ENCODE measurements around the gene KDM4B.
"Not testable (repeated sequence)": the region's sequence is repeated elsewhere in the genome, so short reads cannot be mapped to it uniquely, and the experiment has no call there.

KDM4B gene

DNA sequence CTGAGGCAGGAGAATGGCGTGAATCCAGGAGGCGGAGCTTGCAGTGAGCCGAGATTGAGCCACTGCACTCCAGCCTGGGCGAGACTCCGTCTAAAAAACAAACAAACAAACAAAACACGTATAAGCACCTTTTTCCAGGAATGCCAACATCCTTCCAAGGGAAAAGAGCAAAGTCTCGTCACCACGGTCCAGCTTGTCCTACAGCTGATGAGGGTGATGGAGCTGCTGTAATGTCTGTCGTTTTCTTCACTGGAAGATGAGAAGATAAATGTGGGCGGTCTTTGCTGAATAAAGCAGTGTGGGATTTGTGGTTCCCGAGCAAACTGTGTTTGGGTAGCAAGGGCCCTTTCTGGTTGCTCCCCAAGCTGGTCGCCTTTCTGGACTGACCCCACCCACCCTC, 205.1 kb downstream of the KDM4B start:
- no peak for DNase-seq (ENCODE audit: low read depth)

DNA sequence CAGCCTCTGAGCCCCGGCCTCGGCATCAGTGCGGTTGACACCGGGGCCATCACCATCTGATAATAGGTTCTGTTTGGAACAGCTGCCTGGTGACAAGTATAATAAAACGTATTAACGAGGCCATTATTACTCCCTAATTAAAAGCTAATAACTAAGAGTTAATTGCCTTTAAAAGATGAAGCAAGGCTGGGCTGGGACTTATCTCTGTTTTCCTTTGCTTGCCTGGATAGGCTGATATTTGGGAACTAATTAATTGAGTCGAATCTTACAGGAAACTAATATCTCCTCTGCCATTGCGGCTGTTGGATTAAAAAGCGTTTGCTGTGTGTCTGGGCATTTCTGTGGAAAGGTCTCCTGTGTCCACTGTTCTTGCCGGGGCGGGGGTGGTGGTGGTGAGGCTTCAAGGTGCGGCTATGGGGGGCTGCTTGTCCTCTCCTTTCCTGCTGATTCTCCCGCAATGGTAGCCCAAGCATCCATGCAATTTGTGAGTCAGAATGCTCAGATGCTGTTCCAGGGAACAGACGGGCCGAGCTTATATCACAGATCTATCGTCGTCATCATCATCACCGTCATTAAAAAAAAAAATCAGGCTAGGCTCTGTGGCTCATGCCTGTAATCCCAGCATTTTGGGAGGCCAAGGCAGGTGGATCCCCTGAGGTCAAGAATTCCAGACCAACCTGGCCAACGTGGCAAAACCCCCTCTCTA, 209.0 kb downstream of the KDM4B start:
- no peak for DNase-seq (ENCODE audit: low read depth)

DNA sequence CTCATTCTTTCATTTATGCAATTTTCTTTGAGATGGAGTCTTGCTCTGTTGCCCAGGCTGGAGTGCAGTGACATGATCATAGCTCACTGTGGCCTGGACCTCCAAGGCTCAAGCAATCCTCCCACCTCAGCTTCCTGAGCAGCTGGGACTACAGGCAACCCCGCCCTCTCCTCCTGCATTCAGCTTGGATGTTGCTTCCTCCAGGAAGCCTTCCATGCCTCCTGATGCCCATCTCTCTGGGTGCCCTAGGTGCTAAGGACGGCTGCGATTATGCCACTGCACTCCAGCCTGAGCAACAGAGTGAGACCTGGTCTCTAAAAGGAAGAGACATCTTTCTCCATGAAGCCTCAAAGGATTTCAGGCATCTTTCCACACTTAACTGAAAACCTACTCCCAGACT, 209.9 kb downstream of the KDM4B start:
- no peak for DNase-seq (ENCODE audit: low read depth)

DNA sequence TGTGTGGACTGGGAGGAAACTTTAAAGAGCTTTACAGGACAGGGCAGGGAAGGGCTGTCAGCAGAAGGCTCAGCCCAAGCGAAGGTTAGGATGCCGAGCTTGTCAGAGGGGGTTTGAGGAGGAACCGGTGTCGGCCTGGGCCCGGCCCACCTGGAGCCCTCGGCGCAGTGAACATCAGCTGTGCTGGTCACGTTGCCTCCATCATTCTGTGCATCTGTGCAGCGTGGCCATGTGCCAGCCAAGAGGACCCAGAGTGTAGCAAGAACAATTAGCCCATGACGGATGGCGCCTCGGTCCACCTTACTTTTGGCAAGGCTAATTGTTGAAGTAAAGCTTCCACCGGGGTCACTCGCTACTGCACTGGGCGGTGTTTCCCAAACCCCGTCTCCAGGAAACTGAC, 210.3 kb downstream of the KDM4B start:
- no peak for DNase-seq (ENCODE audit: low read depth)

DNA sequence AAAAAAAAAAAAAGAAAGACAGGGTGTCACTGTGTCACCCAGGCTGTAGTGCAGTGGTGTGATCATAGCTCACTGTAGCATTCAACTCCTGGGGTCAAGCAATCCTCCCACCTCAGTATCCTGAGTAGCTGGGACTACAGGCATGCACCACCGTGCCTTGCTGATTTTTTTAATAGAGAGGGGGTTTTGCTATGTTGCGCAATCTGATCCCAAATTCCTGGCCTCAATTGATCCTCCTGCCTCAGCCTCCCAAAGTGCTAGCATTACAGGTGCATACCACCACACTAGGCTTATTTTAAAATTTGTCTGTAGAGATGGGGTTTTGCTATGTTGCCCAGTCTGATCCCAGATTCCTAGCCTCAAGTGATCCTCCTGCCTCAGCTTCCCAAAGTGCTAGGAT, 212.4 kb downstream of the KDM4B start:
- no peak for DNase-seq (ENCODE audit: low read depth)

DNA sequence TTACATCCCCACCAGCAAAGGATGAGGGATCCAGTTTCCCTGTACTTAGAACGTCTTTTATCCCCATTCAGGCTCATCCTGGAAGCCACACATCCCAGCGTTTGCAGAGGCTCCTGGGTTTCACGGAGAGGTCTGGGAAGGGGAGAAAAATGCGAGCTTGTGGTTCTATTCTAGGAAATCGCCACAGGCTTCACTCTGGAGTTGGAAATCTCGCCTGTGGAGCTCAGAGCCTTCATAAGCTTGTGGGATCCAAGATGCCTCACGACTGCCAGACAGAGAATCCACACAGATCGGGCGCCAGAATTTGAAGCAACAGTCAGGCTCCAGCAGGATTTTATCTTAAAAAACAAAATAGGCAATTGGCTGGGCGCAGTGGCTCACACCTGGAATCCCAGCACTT, 213.8 kb downstream of the KDM4B start:
- DNase-seq (ENCODE audit: low read depth) = no peak

DNA sequence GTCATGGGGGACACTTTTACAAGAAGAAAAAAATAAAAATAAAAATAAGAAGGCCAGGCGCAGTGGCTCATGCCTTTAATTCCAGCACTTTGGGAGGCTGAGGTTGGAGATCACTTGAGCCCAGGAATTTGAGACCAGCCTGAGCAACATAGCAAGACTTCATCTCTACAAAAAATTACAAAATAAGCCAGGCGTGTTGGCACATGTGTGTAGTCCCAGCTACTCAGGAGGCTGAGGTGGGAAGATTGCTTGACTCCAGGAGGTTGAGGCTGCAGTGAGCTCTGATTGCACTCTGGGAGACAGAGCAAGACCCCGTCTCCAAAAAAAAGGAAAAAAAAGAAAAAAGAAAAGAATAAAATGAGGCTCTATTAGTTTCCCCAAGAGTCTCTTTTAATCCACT, 214.7 kb downstream of the KDM4B start:
- no peak for DNase-seq (ENCODE audit: low read depth)

DNA sequence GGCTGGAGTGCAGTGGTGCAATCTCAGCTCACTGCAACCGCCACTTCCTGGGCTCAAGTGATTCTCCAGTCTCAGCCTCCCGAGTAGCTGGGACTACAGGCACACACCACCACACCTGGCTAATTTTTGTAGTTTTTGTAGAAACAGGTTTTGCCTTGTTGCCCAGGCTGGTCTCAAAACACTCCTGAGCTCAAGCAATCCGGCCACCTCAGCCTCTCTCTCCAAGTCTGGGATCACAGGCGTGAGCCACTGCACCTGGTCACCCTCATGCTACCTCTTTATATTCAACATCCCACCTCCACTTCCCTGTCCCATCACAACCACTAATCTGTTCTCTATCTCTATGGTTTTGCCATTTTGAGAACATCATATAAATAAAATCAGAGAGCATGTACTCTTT, 216.0 kb downstream of the KDM4B start:
- DNase-seq (ENCODE audit: low read depth) = no peak

DNA sequence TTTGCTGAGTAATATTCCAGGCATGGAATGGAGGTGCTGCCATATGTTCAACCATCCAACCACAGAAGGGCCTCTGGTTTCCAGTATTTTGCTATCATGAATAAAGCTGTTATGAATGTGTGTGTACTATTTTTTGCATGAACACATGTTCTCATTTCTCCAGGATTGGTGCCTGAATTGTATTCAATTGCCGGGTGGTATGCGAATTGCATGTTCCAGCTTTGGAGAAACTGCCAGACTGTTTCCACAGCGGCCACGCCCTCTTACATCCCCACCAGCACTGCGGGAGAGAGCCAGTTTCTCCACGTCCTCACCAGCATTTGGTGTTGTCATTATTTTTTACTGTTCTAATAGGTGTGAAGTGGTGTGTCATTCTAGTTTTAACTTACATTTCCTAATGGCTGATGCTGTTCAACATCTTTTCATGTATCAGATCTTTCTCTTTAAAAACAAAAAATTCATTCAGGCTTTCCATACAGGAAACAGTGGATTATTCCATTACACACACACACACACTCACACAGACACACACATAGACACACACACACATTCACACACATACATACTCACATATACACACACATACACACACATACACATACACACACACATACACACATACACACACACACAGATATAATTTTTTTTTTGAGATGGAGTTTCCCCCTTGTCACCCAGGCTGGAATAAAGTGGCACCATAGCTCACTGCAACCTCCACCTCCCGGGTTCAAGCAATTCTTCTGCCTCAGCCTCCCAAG, 217.6 kb downstream of the KDM4B start:
- no peak for DNase-seq (ENCODE audit: low read depth)

DNA sequence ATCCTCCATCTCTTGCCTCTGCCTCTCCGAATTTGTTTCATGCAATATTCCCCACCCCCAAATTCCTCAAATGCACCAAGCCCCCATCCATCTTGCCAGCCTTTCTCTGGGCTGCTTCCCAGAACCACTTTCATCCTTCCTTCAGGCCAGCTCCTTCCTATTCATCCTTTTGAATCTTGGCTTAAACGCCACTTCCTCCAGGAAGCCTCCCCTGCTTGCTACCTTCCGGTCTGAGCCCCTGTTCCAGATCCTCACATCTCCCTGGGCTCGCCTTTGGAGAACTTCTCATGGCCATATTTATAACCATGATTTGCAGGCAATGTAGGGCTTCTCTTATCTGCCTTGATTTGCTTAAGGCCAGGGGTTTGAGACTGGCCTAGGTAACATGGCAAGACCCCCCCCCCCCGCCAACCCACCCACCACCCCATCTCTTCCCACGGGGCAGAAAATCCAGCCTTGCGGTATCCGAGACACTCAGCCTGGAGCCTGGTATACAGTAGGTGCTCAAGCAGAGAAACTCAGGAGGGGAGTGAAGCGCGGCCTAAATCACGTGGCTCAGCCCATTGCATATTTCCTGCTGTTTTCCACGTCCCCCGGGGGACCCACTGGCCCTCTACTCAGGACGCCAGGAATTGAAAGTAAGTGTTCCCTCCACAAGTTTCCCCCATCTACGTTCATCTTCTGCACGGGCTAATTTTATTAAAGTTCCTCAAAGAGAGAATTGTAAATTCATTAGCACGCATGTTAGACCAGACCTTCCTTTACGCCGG, 219.8 kb downstream of the KDM4B start:
- no peak for DNase-seq (ENCODE audit: low read depth)

DNA sequence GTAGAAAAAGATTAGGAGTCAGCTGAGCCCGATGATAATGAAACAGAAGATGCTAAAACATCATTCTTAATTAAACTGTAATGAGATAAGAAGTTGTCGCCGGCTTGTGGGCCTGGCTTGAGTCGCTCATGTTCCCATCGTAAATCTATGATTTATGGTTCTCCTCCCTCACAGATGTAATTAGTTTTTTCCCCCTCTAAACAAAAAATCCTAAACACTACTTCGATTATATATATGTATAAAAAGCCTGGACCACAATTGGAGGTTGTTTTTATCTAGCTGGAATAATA, 220.3 kb downstream of the KDM4B start:
- no peak for DNase-seq (ENCODE audit: low read depth)

DNA sequence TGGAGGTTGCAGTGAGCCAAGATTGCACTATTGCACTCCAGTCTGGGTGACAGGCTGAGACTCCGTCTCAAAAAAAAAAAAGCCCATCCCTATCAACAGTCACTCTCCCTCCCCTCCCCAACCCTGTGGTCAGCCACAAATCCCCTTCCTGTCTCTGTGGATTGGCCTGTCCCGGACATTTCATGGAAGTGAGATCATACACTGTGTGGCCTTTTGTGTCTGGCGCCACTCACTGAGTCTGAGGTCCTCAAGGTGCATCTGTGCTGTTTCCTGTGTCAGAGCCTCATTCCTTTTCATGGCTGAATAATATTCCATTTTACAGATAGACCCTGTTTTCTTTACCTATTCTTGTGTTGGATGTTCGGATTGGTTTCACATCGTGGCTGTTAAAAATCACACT, 222.2 kb downstream of the KDM4B start:
- no peak for DNase-seq (ENCODE audit: low read depth)

DNA sequence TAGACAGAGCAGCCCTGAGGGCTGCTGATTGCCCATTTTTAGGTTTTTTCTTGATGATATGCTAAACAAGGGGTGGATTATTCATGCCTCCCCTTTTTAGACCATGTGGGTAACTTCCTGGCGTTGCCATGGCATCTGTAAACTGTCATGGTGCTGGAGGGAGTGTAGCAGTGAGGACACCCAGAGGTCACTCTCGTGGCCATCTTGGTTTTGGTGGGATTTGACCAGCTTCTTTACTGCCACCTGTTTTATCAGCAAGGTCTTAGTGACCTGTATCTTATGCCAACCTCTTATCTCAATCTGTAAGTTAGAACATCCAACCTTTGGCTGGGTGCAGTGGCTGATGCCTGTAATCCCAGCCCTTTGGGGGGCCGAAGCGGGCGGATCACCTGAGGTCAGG, 223.7 kb downstream of the KDM4B start:
- DNase-seq (ENCODE audit: low read depth) = no peak

DNA sequence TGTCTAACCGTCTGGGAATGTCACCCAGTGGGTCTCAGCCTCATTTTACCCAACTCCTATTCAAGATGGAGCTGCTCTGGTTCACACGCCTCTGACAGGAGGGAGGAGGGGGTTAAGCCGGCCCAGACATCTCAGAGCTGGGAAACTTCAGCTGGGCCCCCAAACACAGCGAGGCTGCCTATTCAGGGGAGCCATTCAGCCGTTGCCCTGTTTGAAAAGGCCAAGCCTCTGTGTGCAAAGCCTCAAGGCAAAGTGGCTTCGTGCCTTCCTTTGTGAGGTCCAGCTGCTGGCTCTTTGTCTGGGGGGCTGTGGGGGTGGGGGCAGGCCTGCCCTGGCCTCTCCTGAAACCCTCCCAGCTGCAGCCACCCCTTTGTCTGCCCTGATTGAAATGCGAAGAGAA, 224.3 kb downstream of the KDM4B start:
- no peak for DNase-seq (ENCODE audit: low read depth)

DNA sequence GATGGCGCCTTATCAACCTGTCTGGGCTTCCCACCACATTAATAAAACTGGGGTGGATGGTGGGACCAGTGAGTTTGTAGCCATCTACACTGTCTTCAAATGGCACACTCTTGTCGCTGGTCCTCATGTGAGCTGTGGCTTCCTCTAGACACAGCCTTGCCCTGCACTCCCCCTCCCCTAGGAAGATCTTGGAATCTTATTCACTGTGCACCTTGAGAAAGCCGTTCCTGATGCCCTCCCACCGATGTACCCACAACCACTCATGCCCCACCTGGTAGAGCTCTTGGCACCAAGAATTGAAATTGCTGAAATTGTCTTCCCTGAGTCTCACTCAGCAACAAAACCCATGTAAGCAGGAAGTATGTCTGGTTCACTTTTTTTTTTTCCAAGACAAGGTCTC, 225.7 kb downstream of the KDM4B start:
- no peak for DNase-seq (ENCODE audit: low read depth)

DNA sequence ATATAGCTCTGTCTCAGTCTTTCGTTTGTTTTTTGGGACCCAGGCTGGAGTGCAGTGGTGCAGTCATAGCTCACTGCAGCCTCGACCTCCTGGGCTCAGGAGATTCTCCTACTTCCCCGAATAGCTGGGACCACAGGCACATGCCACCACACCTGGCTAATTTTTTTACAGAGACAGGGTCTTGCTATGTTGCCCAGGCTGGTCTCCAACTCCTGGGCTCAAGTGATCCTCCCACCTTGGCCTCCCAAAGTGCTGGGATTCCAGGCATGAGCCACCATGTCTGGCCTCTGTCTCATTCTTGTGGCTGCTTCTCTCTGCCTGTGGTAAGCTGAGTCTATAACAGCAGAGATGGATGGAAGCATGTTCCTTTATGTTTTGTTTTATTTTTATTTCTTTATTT, 226.7 kb downstream of the KDM4B start:
- DNase-seq (ENCODE audit: low read depth) = not testable (repeated sequence)

DNA sequence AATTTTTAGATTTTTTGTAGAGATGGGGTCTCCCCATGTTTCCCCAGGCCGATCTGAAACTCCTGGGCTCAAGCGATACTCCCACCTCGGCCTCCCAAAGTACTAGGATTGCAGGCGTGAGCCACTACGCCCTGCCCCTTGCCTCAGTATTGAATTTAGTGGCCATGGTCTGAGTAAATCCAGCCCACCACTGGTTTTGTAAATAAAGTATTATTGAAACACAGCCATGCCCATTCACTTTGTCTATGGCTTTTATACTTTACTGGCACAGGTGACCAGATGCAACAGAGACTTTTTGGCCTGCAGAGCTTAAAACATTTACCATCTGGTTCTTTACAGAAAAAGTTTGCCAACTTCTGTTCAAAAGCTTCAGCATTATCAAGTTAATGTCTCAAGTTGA, 227.9 kb downstream of the KDM4B start:
- DNase-seq (ENCODE audit: low read depth) = no peak

DNA sequence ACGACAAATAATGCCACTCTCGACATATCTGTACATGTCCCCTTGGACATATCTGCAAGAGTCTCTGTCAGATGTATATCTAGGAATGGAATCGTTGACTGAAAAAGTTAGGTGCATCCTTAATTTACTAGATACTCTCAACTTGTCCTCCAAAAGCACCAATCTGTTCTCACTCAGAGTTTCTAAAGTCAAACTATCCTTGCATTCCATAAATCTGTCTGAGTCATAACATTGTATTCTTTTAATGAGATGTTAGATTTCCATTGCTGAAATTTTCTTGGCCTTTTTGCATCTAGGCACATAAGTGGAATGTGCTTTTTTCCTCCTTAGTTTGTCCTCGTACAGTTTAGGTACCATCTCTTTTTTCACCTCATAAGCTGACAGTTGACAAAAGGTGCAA, 231.9 kb downstream of the KDM4B start:
- DNase-seq (ENCODE audit: low read depth) = no peak

DNA sequence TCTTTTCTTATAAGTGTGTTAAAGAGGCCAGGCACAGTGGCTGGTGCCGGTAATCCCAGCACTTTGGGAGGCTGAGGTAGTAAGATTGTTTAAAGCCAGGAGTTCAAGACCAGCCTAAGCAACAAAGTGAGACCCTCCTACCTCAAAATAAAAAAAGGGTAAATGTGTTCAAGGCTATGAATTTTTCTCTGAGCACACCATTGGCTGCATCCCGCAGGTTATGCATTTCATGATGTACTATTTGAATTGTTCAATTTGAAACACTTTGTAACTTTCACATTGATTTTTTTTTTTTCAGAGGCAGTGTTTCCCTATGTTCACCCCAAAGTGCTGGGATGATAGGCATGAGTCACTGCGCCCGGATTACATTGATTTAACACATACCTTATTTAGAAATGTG, 233.6 kb downstream of the KDM4B start:
- no peak for DNase-seq (ENCODE audit: low read depth)
